H1 (cell line): Measurements from ENCODE around the gene MLN. TPM values are rescaled to one million over a fixed set of nuclear protein-coding genes. Genes with fewer than 3 reads are reported as not detected.

ENCODE experiments used
- KDM1A ChIP-seq: fragments of 200-600, 300-600 bp; sonication (generic); IDR thresholded peaks from 2 replicates; pipeline ENCODE4 v1.7.1; 2016; ENCODE audit warnings: mild to moderate bottlenecking, low read length, borderline replicate concordance
- polyA plus RNA-seq, 7 experiments: library from polyadenylated mRNA; depleted of rRNA in 3 of 7; stranded (reverse) in 5 of 7; unstranded in 2 of 7; fragments of >200 nt in 5 of 7; fragments of 200-250 nt in 2 of 7; gene quantifications; 1 replicate in 5 of 7; 2 replicates in 1 of 7; 4 replicates in 1 of 7; pipeline versions ENCODE4 v1.2.1 to v1.2.3, GENCODE V29; 2011 to 2013; ENCODE audit warnings: missing spikeins in 2 of 7, mixed read lengths in 2 of 7
- total RNA-seq: library from RNA; stranded (reverse); fragmentation: NEBNext Ultra II Directional; extraction: Animal tissue kit (Norgen Biotek cat#: 25700); gene quantifications from 2 replicates; pipeline ENCODE4 v1.2.1, GENCODE V29; 2021
- TF ChIP-seq, protein P1 (sequence below): IDR thresholded peaks from 2 replicates; pipeline ENCODE4 v1.6.1; 2012; ENCODE audit warnings: low read length, inconsistent platforms

The MLN gene
- total and polyA plus RNA-seq, 2 of the 8 experiments (the other 6 are each of a cell fraction or from before 2014, with no cell fraction given): not detected

DNA sequence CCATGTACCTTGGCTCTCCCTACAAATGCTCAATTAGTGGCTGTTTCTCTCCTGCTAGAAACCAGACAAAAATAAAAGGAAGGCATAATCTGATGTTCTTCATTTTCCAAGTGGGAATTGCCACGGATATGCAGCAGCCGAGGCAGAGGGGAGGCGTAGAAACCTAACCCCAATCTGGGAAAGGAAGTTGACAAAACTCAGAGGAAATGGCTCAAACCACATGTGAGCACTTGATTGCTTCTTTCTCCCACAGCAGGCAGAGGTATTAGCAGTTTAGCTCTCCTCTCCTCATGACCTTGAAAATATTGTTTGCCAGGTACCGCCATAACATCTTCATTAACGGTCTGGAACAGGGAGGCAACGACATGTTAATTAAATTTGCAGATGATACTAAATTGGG lies 3.8 kb upstream of the MLN start (continued):
- TF ChIP-seq, protein P1, sequence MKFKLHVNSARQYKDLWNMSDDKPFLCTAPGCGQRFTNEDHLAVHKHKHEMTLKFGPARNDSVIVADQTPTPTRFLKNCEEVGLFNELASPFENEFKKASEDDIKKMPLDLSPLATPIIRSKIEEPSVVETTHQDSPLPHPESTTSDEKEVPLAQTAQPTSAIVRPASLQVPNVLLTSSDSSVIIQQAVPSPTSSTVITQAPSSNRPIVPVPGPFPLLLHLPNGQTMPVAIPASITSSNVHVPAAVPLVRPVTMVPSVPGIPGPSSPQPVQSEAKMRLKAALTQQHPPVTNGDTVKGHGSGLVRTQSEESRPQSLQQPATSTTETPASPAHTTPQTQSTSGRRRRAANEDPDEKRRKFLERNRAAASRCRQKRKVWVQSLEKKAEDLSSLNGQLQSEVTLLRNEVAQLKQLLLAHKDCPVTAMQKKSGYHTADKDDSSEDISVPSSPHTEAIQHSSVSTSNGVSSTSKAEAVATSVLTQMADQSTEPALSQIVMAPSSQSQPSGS: no peak
- no peak for TF ChIP-seq KDM1A
